ENCODE data around the gene OR1L1.

OR1L1 gene

GRCh38 chr9:122661416-122661815 is at the start of gene OR1L1:
TSS of gene OR1L1 (plus strand) at chr9:122661716. CDS start at chr9:122661716, 0 bp downstream.
- DNase-seq: no peak

DNA sequence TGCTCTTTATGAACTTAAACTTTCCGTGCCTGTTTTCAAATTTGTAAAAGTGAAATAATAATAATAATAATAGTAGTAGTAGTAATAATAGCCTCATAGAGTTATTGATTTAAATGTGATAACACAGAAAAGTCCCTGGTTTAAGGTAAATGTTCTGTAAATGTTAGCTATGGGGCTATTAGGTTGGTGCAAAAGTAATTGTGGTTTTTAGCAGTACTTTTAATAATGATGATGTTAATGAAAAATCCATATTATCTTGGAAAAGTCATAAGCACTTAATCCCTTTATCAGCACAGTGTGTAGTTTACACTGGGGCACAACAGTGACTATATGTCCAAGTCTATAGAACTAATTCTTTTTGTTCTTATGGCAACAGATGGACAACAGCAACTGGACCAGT is 47.2 kb upstream of the OR1L1 start, which contains the start of gene OR1Q1:
Gene OR1Q1 (plus strand): TSS at position 377 of the 400 bp plus-strand sequence. CDS start 0 bp downstream, at position 377.
- DNase-seq: no peak

DNA sequence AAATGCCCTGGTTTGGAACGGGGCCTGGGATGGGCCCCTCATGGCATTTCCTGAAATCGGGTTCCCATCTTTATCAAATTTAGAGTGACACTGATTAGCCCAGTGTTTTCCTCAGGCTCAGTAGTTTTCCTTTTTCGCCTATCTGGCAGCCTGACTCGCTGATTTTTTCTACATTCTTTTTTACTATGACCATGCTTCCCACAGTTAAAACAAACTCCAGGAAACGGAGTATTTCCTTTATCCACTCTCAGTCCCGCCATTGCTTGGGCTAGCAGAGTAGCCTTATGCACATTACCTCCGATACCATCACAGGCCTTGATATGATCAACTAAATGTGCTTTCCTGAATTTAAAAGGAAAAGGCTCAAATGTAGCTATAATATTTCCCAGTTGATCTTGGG is 41.5 kb upstream of the OR1L1 start:
- no peak for DNase-seq

DNA sequence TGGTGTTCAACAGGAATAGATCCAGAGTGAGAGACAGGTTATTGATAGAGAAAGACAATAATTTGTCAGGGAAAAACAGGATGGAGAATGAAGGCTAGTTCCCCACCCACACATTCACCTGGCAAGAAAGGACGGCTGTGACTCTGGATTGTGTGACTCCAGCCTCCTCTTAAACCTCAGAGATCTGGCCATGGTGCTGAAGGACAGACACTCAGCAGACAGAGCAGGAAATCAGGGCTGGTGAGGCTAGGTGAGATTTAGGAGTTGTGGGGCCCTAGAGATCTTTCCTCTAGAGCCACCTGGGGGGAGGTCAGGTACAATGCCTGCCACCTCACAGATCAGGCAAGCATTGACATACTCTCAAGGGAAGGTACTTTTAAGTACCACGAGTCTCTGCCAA is 19.3 kb upstream of the OR1L1 start:
- no peak for DNase-seq

DNA sequence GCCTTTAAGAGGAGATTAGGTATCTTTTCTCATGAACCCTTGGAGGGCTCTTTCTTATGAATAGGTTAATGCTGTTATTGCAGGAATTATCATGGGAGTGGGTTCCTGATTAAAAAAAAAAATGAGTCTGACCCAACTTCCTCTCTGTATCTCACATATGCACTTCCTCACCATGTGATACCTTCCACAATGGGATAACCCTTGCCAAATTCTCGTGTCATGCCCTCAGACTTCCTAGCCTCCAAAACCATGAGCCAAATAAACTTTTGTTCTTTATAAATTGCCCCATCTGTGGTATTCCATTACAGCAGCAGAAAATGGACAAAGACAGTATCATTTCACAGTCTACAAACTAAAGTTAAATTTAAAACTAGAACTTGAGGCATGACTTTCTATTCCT is 5.1 kb upstream of the OR1L1 start:
- no peak for DNase-seq

DNA sequence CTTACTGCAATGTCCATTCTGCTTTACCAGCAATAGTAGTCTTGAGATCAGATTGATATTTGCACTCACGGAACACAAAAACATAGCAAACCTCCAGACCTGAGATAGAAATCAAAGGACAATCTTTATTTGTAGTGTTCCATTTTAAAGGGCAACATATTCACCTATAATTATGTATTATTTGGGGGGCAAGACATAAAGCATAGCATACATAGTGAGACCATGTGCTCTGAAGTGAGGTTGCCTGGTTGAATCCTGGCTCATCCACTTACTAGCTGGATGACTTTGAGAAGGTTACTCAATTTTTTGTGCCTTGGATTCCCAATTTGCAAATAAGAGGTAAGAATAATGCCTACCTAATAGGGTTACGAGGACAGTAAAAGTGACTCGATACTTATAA is 4.0 kb upstream of the OR1L1 start, which contains the start of gene OR1B1:
Gene OR1B1 (minus strand): TSS at position 101 of the 400 bp plus-strand sequence.
- no peak for DNase-seq

DNA sequence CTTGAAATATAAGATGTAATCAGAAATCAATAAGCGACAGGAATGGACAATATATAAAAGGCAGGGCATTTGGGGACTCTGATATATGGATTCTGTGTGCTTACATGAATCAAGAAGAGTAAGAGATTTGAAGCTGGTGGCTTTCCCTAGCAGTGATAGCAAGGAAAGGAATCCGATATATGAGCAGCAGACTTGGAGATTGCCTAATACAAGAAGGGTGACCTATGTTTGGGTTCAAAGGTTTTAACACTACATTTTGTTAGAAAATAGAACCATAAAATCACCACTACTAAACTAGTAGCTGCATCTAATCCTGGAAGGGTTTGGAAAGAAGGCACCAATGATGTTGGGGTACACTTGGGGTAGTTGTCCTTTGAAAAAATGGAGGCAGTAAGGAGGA is 11.0 kb downstream of the OR1L1 start:
- DNase-seq: no peak

- no peak for DNase-seq
Observed at GRCh38 chr9:122684851-122685250, 23.3 kb downstream of the OR1L1 start.

DNA sequence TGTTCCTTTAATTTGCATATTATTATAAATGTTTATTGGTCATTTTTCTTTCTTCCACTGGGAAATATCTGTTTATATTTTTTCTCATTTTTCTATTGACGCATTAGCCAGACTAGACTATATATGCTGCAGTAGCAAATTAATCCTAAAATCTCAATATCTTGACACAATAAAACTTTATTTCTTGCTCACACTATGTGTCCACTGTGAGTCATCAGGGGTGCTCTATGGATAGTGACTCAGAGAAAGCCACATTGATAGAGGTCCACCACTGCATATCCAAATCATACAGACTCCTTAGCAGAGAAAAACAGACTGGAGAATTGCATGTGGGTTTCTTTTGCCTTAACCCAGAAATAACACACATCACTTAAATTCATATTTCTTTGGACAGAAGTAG is 34.2 kb downstream of the OR1L1 start:
- no peak for DNase-seq
